ENCODE results near the gene RBPJ. TPM values are rescaled to one million over a fixed set of nuclear protein-coding genes. Genes with fewer than 3 reads are reported as not detected.

Gene RBPJ
- polyA plus RNA-seq, 1 of the 3 experiments (the other 2 are of a cell fraction), result 13.8 TPM

DNA sequence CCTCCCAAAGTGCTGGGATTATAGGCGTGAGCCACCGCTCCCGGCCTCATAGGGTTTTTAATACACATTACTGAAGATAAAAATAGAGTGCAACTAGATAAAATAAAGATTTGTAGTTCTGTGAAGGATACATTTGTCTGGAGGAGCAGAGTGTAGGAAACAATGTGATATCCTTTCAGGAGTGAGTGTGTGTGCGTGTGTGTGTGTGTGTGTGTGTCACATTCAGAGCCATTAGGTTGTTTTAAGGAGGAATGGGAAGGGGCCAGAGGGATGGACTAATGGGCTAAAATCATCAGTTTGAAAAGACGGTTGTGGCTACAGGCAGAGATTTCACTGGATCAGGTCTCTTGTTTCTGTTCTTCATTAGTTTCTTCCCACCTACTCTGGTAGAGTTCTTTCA lies 40.0 kb downstream of the RBPJ start:
- TF ChIP-seq ELF1 (IDR thresholded peaks at IDR 0.05) (no peak), GABPA (IDR thresholded peaks at IDR 0.05; ENCODE audit: low read depth) (no peak), GATA2 (CRISPR knock-in tag; IDR thresholded peaks at IDR 0.05) (no peak), EP300 (IDR thresholded peaks at IDR 0.05; ENCODE audit: borderline replicate concordance in 1 of 2, low read depth in 1 of 2, low read length in 1 of 2) (no peak), CHD2 (IDR thresholded peaks at IDR 0.05; ENCODE audit: low read length, partially characterized antibody) (no peak), TCF12 (IDR thresholded peaks at IDR 0.05) (no peak), SIN3A (IDR thresholded peaks at IDR 0.05; ENCODE audit: borderline replicate concordance, low read depth, low read length) (no peak), POLR2AphosphoS5 (IDR thresholded peaks at IDR 0.05; ENCODE audit: low read depth, low read length) (no peak), TAF1 (IDR thresholded peaks at IDR 0.05; ENCODE audit: borderline replicate concordance, low read depth, low read length) (no peak), RFX5 (IDR thresholded peaks at IDR 0.05; ENCODE audit: low read length) (no peak), JUND (IDR thresholded peaks at IDR 0.05) (no peak), FOXM1 (IDR thresholded peaks at IDR 0.05; ENCODE audit: low read depth) (no peak), TEAD4 (IDR thresholded peaks at IDR 0.05; ENCODE audit: borderline replicate concordance, insufficient read depth) (no peak), FOSL2 (IDR thresholded peaks at IDR 0.05; ENCODE audit: borderline replicate concordance, low read depth) (no peak), SMC3 (IDR thresholded peaks at IDR 0.05; ENCODE audit: low read depth, low read length) (no peak)
- TF ChIP-seq, protein P1, sequence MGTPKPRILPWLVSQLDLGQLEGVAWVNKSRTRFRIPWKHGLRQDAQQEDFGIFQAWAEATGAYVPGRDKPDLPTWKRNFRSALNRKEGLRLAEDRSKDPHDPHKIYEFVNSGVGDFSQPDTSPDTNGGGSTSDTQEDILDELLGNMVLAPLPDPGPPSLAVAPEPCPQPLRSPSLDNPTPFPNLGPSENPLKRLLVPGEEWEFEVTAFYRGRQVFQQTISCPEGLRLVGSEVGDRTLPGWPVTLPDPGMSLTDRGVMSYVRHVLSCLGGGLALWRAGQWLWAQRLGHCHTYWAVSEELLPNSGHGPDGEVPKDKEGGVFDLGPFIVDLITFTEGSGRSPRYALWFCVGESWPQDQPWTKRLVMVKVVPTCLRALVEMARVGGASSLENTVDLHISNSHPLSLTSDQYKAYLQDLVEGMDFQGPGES (IDR thresholded peaks at IDR 0.05; ENCODE audit: low read depth, low read length), result no peak
- TF ChIP-seq, protein P2, sequence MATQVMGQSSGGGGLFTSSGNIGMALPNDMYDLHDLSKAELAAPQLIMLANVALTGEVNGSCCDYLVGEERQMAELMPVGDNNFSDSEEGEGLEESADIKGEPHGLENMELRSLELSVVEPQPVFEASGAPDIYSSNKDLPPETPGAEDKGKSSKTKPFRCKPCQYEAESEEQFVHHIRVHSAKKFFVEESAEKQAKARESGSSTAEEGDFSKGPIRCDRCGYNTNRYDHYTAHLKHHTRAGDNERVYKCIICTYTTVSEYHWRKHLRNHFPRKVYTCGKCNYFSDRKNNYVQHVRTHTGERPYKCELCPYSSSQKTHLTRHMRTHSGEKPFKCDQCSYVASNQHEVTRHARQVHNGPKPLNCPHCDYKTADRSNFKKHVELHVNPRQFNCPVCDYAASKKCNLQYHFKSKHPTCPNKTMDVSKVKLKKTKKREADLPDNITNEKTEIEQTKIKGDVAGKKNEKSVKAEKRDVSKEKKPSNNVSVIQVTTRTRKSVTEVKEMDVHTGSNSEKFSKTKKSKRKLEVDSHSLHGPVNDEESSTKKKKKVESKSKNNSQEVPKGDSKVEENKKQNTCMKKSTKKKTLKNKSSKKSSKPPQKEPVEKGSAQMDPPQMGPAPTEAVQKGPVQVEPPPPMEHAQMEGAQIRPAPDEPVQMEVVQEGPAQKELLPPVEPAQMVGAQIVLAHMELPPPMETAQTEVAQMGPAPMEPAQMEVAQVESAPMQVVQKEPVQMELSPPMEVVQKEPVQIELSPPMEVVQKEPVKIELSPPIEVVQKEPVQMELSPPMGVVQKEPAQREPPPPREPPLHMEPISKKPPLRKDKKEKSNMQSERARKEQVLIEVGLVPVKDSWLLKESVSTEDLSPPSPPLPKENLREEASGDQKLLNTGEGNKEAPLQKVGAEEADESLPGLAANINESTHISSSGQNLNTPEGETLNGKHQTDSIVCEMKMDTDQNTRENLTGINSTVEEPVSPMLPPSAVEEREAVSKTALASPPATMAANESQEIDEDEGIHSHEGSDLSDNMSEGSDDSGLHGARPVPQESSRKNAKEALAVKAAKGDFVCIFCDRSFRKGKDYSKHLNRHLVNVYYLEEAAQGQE (IDR thresholded peaks at IDR 0.05; ENCODE audit: low read depth, low read length), result no peak
- TF ChIP-seq, protein P3, sequence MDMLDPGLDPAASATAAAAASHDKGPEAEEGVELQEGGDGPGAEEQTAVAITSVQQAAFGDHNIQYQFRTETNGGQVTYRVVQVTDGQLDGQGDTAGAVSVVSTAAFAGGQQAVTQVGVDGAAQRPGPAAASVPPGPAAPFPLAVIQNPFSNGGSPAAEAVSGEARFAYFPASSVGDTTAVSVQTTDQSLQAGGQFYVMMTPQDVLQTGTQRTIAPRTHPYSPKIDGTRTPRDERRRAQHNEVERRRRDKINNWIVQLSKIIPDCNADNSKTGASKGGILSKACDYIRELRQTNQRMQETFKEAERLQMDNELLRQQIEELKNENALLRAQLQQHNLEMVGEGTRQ (IDR thresholded peaks at IDR 0.05; ENCODE audit: borderline replicate concordance, low read depth, low read length), result no peak
- TF ChIP-seq, protein P4, sequence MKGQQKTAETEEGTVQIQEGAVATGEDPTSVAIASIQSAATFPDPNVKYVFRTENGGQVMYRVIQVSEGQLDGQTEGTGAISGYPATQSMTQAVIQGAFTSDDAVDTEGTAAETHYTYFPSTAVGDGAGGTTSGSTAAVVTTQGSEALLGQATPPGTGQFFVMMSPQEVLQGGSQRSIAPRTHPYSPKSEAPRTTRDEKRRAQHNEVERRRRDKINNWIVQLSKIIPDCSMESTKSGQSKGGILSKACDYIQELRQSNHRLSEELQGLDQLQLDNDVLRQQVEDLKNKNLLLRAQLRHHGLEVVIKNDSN (IDR thresholded peaks at IDR 0.05; ENCODE audit: borderline replicate concordance, low read depth), result no peak
- Histone ChIP-seq H3K79me2 (ENCODE audit: insufficient read depth) (peaks cover 78% of the 10 kb centered on the region), H3F3A (replicated peaks; ENCODE audit: insufficient read depth) (peaks cover 19% of the 10 kb centered on the region), H3K4me3 (ENCODE audit: low read depth in 2 of 2, low read length in 1 of 2) (no peak overlapping the region), H3K9me3 (no peaks in the 10 kb centered on the region), H3K9ac (no peak overlapping the region), H3K9me2 (no peaks in the 10 kb centered on the region), H3K4me1 (ENCODE audit: control insufficient read depth in 1 of 2, insufficient read depth in 2 of 2, low read depth in 1 of 2, low read length in 1 of 2) (peaks cover 8 to 14% of the 10 kb centered on the region in 2 experiments; a peak in 3 of 4 replicates), H3K27me3 (ENCODE audit: insufficient read depth) (no peaks in the 10 kb centered on the region), H2AFZ (ENCODE audit: low read depth) (no peak overlapping the region), H4K20me1 (ENCODE audit: insufficient read depth) (0 out of 2 replicates have a peak, but pooled peaks cover 3% of the 10 kb centered on the region), H3K27ac (ENCODE audit: low read depth in 2 of 2, low read length in 1 of 2) (peak overlapping the region in 1 of 2 experiments; percentile 26; a peak in 1 of 4 replicates), H3K36me3 (replicated peaks in 1 of 2; ENCODE audit: control insufficient read depth in 1 of 2, insufficient read depth in 2 of 2, low read length in 1 of 2) (no peaks in the 10 kb centered on the region), H3K4me2 (peak overlapping the region; percentile 51)
- DNase-seq, result no peak
- WGBS (ENCODE audit: low lambda C conversion rate), result 74% methylated on average over 5 of the region's 5 CpGs
- POLR2A ChIA-PET, result no interaction called here
- CTCF ChIA-PET, result interaction anchor here (0.6 to 1.3 kb wide), 3 partner anchors 30 to 593 kb away, joined by 3 to 4 read pairs (median 3); no protein-coding TSS in a partner anchor
